GM12801 (cell line): Measurements from ENCODE around the gene VASN.

ENCODE experiments used
- TF ChIP-seq, protein P1 (sequence below): IDR thresholded peaks from one replicate; pipeline ENCODE4 v1.5.1; 2011; ENCODE audit warnings: control low read depth; ENCODE audit not compliant: insufficient read length; ENCODE audit errors: extremely low read depth

Gene VASN

DNA sequence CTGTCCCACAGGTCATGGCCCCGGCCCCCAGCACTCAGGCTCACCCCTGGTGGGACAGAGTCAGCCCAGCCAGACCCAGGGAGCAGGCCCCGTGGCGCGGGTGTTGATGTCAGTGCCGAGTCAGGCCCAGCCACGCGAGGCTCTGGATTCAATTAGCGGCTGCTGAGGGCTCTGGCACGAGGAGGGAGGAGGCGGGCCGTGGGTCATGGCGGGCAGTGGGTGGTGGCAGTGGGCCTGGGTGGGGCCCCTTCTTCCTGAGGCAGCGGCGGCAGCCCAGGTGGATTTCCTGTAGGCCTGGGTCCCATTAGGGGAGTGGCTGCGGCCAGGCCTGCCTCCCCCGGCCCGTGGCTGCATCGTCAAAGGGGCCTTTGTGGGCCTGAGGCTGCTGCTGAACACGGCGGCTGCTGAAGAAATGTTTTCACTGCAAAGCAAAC, 12.9 kb downstream of the VASN start:
- TF ChIP-seq, protein P1, sequence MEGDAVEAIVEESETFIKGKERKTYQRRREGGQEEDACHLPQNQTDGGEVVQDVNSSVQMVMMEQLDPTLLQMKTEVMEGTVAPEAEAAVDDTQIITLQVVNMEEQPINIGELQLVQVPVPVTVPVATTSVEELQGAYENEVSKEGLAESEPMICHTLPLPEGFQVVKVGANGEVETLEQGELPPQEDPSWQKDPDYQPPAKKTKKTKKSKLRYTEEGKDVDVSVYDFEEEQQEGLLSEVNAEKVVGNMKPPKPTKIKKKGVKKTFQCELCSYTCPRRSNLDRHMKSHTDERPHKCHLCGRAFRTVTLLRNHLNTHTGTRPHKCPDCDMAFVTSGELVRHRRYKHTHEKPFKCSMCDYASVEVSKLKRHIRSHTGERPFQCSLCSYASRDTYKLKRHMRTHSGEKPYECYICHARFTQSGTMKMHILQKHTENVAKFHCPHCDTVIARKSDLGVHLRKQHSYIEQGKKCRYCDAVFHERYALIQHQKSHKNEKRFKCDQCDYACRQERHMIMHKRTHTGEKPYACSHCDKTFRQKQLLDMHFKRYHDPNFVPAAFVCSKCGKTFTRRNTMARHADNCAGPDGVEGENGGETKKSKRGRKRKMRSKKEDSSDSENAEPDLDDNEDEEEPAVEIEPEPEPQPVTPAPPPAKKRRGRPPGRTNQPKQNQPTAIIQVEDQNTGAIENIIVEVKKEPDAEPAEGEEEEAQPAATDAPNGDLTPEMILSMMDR, result no peak

DNA sequence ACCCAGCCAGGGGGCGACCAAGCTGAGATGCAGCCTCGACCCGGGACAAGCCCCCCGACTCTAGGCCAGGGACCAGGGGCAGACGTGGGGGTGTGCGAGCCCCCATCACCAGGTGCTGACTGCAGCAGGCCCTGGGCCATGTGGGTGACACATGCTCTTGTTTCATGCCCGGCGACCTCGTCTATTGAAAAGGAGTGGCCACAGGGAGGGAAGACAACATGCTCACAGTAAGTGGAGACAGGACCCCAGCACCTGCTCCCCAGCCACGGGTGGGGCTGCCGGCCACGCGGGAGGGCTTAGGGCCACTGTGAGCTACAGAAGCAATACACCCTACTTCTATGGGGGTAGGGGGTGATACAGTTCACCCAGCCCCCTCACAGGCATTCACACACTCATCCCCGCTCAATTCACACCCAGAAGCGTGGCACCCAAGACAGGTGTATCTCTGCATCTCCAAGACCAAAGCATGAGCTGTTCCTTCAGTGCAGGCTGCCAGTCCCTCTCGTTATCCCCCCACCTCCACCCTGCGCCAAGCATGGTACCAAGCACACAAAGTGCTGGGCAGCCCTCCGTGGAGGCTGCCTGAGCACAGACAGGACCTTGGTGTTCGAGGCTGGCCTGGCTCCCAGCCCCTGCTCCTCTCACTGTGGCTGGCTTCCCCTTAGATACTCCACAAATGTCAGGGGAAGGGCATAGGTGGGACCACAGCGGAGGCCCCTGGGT, 13.6 kb downstream of the VASN start:
- TF ChIP-seq, protein P1, result no peak

DNA sequence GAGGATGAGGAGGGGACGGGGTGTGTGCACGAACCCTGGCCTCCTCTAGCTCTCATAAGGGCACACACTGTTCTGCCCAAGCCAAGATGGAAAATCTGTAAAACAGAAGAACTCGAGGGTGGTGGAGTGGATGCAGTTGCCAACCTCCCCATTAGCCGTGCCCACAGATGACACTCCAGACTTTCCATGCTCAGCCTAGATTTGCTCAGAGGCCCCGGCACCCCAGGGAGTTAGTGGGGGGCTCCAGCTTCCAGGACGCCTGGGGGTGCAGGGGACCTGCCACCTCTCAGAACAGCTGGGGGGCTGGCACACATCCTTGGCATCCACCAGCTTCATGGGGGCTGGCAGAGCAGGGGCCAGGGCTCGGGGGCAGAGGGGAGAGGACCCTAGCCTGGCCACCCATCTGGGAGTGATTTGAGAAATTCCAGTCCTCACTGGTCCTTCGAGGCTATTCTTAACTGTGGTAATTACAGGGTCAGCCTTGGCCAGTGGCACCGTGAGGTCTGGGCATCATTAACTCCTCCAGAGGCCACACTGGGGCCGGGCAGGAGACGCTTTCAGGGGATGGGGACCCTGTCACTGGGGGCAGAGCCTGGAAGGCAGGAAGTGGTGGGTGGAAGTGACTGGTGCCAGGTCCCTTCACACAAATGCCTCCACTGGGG, 14.3 kb downstream of the VASN start:
- TF ChIP-seq, protein P1, result no peak

DNA sequence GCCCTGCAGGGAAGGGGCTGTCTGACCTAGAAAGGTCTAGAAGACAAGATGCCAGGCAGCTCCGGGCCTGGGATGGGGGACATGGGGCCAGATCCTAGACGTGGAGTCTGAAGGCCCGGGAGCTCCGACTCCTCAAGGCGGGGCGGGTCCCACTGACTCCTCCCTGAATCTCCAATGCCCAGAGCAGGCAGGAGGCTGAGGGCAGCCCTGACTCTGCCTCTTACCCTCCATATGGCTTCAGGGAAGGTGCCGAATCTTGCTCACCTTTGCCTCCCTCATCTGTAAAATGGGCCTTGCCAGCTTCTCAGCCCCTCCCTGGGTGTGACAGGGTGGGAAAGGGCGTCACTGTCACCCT, 14.8 kb downstream of the VASN start:
- TF ChIP-seq, protein P1, result no peak

DNA sequence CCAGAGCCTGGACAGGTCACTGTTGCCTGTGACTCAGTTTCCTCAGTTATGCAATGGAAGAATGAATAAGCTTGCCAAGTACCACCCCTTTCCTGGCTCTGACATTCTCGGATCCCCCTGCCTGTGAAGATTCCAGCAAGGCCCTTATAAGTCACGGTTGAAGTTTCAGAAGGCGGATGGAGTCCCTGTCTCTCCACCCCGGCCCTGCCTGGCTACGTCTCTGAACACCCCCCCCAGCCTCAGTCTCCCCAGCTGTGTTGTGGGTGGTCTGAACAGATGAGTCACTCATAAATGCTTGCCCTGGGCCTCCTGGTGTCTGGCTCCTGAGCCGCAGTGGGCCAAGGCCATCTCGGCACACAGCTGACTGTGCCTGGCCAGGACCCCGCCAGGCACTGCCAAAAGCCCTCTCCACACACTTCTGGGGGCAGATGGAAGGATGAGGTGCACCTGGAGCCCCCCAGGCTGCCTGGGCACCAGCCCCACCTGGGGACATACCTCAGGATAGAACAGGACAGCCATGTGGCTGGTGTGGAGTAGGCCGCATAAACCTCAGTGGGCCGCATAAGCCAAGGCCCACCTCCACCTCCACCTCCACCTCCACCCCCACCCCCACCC, 15.4 kb downstream of the VASN start:
- TF ChIP-seq, protein P1, result no peak

DNA sequence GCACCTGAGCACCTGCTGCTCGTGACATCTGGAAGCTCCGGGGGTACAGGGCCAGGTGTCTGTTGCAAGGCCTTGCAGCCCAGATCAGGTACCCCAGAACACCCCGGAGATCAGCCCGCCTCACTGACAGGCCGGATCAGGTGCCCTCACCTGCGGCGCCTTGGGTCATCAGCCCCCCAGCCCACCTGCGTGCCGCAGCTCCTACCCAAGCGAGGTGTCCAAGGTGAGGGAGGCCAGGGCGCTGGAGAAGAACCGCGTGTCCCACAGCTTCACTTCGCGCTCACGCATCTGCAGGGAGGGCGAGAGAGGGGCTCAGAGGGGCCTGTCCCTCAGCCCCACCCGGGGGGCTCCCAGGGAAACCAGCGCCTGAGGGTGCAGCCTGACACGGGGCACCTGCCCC, 16.1 kb downstream of the VASN start:
- TF ChIP-seq, protein P1, result no peak

DNA sequence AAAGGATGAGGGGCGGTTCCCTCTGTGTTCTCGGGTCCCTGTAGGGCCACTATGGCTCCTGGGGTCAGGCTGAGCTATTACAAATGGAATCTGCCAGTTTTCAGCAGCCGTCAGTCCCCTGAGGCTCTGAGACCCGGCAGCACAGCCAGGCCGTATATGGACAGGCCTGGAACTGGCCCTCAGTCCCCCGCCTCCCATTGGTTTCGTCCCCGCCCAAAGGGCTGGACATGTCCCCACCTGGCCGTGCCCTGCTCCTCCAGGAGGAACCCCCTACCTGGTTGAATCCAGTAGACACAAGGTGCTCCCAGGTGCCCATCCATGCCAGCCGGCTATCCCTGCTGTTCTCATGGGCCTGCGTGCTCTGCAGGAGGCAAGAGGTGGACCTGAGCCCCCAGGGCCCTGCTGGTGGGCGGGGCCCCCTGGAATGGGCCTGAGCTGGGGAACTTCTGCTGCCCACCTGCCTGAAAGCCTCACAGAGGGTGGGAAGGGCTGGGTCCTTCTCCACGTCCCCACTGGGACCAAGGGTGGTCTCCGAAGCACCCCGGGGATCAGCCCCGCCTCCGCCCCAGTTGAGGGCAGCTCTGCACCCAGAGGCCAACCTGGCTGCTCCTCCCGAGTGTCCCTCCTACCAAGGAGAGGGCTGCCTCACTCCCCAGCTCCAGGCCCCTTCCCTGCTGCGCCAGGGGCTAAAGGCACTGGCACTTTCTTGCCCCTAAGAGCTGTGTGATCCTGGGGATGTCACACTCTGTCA, 16.8 kb downstream of the VASN start:
- TF ChIP-seq, protein P1, result no peak
